HG03558 (cell line): Measurements from ENCODE around the gene FGF6.

Experiments used
- ATAC-seq: cut with Tn5 transposase; IDR thresholded peaks from one replicate; pipeline ENCODE4 v1.9.1; 2021; ENCODE audit warnings: moderate number of reproducible peaks; ENCODE audit not compliant: unreplicated experiment; ENCODE audit errors: extremely low read depth

The FGF6 gene

GRCh38 chr12:4448371-4448940 is 2.8 kb upstream of the FGF6 start:
- ATAC-seq, result no peak

GRCh38 chr12:4447151-4447550 is 1.5 kb upstream of the FGF6 start:
- no peak for ATAC-seq

GRCh38 chr12:4446335-4446734 is 720 bp upstream of the FGF6 start:
- ATAC-seq, result no peak

GRCh38 chr12:4444031-4444430 is 1.6 kb downstream of the FGF6 start:
- ATAC-seq, result no peak

GRCh38 chr12:4443616-4444015 is 2.0 kb downstream of the FGF6 start:
- ATAC-seq, result no peak

- ATAC-seq, result no peak
Observed at GRCh38 chr12:4441355-4442335, 4.0 kb downstream of the FGF6 start.

- no peak for ATAC-seq
Observed at GRCh38 chr12:4440187-4440941, 5.3 kb downstream of the FGF6 start.

GRCh38 chr12:4439736-4440135 is 5.9 kb downstream of the FGF6 start:
- ATAC-seq, result no peak

GRCh38 chr12:4438834-4439596 is 6.6 kb downstream of the FGF6 start:
- no peak for ATAC-seq

- no peak for ATAC-seq
Observed at GRCh38 chr12:4435537-4435936, 10.1 kb downstream of the FGF6 start.

- ATAC-seq, result no peak
Observed at GRCh38 chr12:4434706-4435425, 10.7 kb downstream of the FGF6 start.

- ATAC-seq, result no peak
Observed at GRCh38 chr12:4434301-4434700, 11.3 kb downstream of the FGF6 start.

- ATAC-seq, result no peak
Observed at GRCh38 chr12:4433745-4434058, 11.9 kb downstream of the FGF6 start.

GRCh38 chr12:4432878-4433744 is 12.5 kb downstream of the FGF6 start:
- ATAC-seq, result no peak

GRCh38 chr12:4431866-4432265 is 13.7 kb downstream of the FGF6 start:
- no peak for ATAC-seq

- no peak for ATAC-seq
Observed at GRCh38 chr12:4431436-4431835, 14.2 kb downstream of the FGF6 start.

- ATAC-seq, result no peak
Observed at GRCh38 chr12:4424422-4424821, 21.2 kb downstream of the FGF6 start.

- no peak for ATAC-seq
Observed at GRCh38 chr12:4423528-4424195, 22.0 kb downstream of the FGF6 start.
